HTERT RPE-1 (cell line): ENCODE data around the gene CDC42BPB.
"Not testable (repeated sequence)": the region's sequence is repeated elsewhere in the genome, so short reads cannot be mapped to it uniquely, and the experiment has no call there.

Experiments
- in situ Hi-C: fragments of 300-500 bp; cut with MboI; formaldehyde crosslinking; loops from 4 replicates; pipeline ENCODE4 v1.14.3; 2020; ENCODE audit warnings: low sequenced_read_pairs

Gene CDC42BPB

GRCh38 chr14:102906616-102907302 lies 150.6 kb downstream of the CDC42BPB start:
- in situ Hi-C loops: no loop called here

GRCh38 chr14:102905116-102906108 lies 151.9 kb downstream of the CDC42BPB start:
- in situ Hi-C loops: no loop called here

GRCh38 chr14:102903889-102904512 lies 153.3 kb downstream of the CDC42BPB start:
- in situ Hi-C loops: no loop called here

GRCh38 chr14:102903248-102903888 lies 154.0 kb downstream of the CDC42BPB start:
- in situ Hi-C loops: no loop called here

GRCh38 chr14:102902523-102903247 lies 154.7 kb downstream of the CDC42BPB start:
- in situ Hi-C loops: no loop called here

GRCh38 chr14:102902086-102902485 lies 155.3 kb downstream of the CDC42BPB start:
- in situ Hi-C loops: no loop called here

GRCh38 chr14:102901633-102902032 lies 155.7 kb downstream of the CDC42BPB start:
- in situ Hi-C loops: no loop called here

GRCh38 chr14:102900631-102901571 lies 156.4 kb downstream of the CDC42BPB start:
- in situ Hi-C loops: no loop called here

GRCh38 chr14:102899516-102899900 lies 157.8 kb downstream of the CDC42BPB start:
- in situ Hi-C loops: no loop called here

GRCh38 chr14:102898776-102899515 lies 158.4 kb downstream of the CDC42BPB start:
- in situ Hi-C loops: no loop called here

GRCh38 chr14:102898298-102898697 lies 159.1 kb downstream of the CDC42BPB start:
- in situ Hi-C loops: no loop called here

GRCh38 chr14:102897299-102898027 lies 159.9 kb downstream of the CDC42BPB start:
- in situ Hi-C loops: no loop called here

GRCh38 chr14:102896735-102897134 lies 160.6 kb downstream of the CDC42BPB start:
- in situ Hi-C loops: not testable (repeated sequence)

GRCh38 chr14:102893452-102893851 lies 163.9 kb downstream of the CDC42BPB start:
- in situ Hi-C loops: no loop called here

GRCh38 chr14:102892651-102893050 lies 164.7 kb downstream of the CDC42BPB start:
- in situ Hi-C loops: no loop called here

- in situ Hi-C loops: no loop called here
Observed at GRCh38 chr14:102891556-102891955, 165.8 kb downstream of the CDC42BPB start.

GRCh38 chr14:102891111-102891510 lies 166.2 kb downstream of the CDC42BPB start:
- in situ Hi-C loops: no loop called here

GRCh38 chr14:102889615-102890014 lies 167.7 kb downstream of the CDC42BPB start:
- in situ Hi-C loops: no loop called here
